MM.1S (cell line): ENCODE measurements around the gene SYPL1.

Experiments used
- DNase-seq: peaks from one replicate; pipeline ENCODE4 v3.0.0-alpha.2; 2015
- H2AFZ ChIP-seq: fragments of 300-600 bp; sonication (generic); 2 replicates; pipeline ENCODE4 v1.6.0; 2016; ENCODE audit warnings: antibody characterized with exemption, low read length
- H3F3A ChIP-seq: fragments of 300-600 bp; sonication (generic); 2 replicates; pipeline ENCODE4 v1.6.1; 2016; ENCODE audit warnings: mild to moderate bottlenecking, antibody characterized with exemption, low read length, moderate library complexity, mixed read lengths; ENCODE audit not compliant: insufficient read depth
- H3K27ac ChIP-seq: fragments of 300-600 bp; sonication (generic); 2 replicates; pipeline ENCODE4 v1.5.1; 2016; ENCODE audit warnings: mild to moderate bottlenecking, low read length
- H3K27me3 ChIP-seq: fragments of 300-600 bp; sonication (generic); replicated peaks from 2 replicates; pipeline ENCODE4 v1.6.0; 2016; ENCODE audit warnings: low read length; ENCODE audit not compliant: insufficient read depth
- H3K36me3 ChIP-seq: fragments of 300-600 bp; sonication (generic); replicated peaks from 2 replicates; pipeline ENCODE4 v1.6.1; 2016; ENCODE audit warnings: mild to moderate bottlenecking, low read length, mixed read lengths; ENCODE audit not compliant: insufficient read depth
- H3K4me1 ChIP-seq: fragments of 300-600 bp; sonication (generic); 2 replicates; pipeline ENCODE4 v1.6.1; 2016; ENCODE audit warnings: low read length, mixed read lengths
- H3K4me2 ChIP-seq: fragments of 300-600 bp; sonication (generic); 2 replicates; pipeline ENCODE4 v1.6.0; 2016; ENCODE audit warnings: low read depth, low read length
- H3K4me3 ChIP-seq: fragments of 300-600 bp; sonication (generic); 2 replicates; pipeline ENCODE4 v1.5.1; 2016; ENCODE audit warnings: low read length, mixed read lengths
- H3K79me2 ChIP-seq: fragments of 300-600 bp; sonication (generic); 2 replicates; pipeline ENCODE4 v1.6.1; 2016; ENCODE audit warnings: mixed run types, low read length, mixed read lengths
- H3K9ac ChIP-seq: fragments of 300-600 bp; sonication (generic); 2 replicates; pipeline ENCODE4 v1.6.1; 2016; ENCODE audit warnings: low read length, mixed read lengths
- H3K9me2 ChIP-seq: fragments of 300-600 bp; sonication (generic); replicated peaks from 2 replicates; pipeline ENCODE4 v1.6.1; 2016; ENCODE audit warnings: mild to moderate bottlenecking, low read length, mixed read lengths; ENCODE audit not compliant: insufficient read depth
- H3K9me3 ChIP-seq: fragments of 300-600 bp; sonication (generic); replicated peaks from 2 replicates; pipeline ENCODE4 v1.6.1; 2016; ENCODE audit warnings: mild to moderate bottlenecking, low read length, mixed read lengths; ENCODE audit not compliant: insufficient read depth
- H4K20me1 ChIP-seq: fragments of 300-600 bp; sonication (generic); 2 replicates; pipeline ENCODE4 v1.6.1; 2016; ENCODE audit warnings: mild to moderate bottlenecking, low read length, moderate library complexity, mixed read lengths; ENCODE audit not compliant: insufficient read depth
- EZH2 ChIP-seq: fragments of 300-600 bp; sonication (generic); optimal IDR thresholded peaks from 2 replicates; pipeline ENCODE3; 2017; ENCODE audit warnings: low read depth, mild to moderate bottlenecking, antibody characterized with exemption, low read length, mixed read lengths
- EZH2phosphoT487 ChIP-seq: fragments of 300-600 bp; sonication (generic); IDR thresholded peaks from 2 replicates; pipeline ENCODE4 v1.6.1; 2018; ENCODE audit warnings: antibody characterized with exemption, low read length
- TF ChIP-seq, protein P1 (sequence below): fragments of 300-600 bp; sonication (generic); IDR thresholded peaks from 2 replicates; pipeline ENCODE4 v1.5.1; 2016; ENCODE audit warnings: antibody characterized with exemption, low read length, mixed read lengths

Gene SYPL1

GRCh38 chr7:106085015-106085414, 27.1 kb downstream of the SYPL1 start:
- Histone ChIP-seq H3K36me3 (no peaks in the 10 kb centered on the region), H3K9me2 (no peaks in the 10 kb centered on the region), H3K79me2 (no peaks in the 10 kb centered on the region), H3K4me1 (0 out of 2 replicates have a peak, but pooled peaks cover 5% of the 10 kb centered on the region), H3K4me2 (no peak overlapping the region), H3K9ac (no peak overlapping the region), H3K9me3 (no peaks in the 10 kb centered on the region), H3K4me3 (no peak overlapping the region), H4K20me1 (no peaks in the 10 kb centered on the region), H3F3A (no peaks in the 10 kb centered on the region), H2AFZ (no peak overlapping the region), H3K27ac (no peak overlapping the region), H3K27me3 (no peaks in the 10 kb centered on the region)
- no peak for DNase-seq
- TF ChIP-seq EZH2: no peak
- TF ChIP-seq EZH2phosphoT487: no peak
- TF ChIP-seq, protein P1, sequence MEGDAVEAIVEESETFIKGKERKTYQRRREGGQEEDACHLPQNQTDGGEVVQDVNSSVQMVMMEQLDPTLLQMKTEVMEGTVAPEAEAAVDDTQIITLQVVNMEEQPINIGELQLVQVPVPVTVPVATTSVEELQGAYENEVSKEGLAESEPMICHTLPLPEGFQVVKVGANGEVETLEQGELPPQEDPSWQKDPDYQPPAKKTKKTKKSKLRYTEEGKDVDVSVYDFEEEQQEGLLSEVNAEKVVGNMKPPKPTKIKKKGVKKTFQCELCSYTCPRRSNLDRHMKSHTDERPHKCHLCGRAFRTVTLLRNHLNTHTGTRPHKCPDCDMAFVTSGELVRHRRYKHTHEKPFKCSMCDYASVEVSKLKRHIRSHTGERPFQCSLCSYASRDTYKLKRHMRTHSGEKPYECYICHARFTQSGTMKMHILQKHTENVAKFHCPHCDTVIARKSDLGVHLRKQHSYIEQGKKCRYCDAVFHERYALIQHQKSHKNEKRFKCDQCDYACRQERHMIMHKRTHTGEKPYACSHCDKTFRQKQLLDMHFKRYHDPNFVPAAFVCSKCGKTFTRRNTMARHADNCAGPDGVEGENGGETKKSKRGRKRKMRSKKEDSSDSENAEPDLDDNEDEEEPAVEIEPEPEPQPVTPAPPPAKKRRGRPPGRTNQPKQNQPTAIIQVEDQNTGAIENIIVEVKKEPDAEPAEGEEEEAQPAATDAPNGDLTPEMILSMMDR: no peak

GRCh38 chr7:106083717-106084116, 28.4 kb downstream of the SYPL1 start:
- H4K20me1 ChIP-seq: no peaks in the 10 kb centered on the region
- no peak overlapping the region for H3K4me3 ChIP-seq
- no peaks in the 10 kb centered on the region for H3F3A ChIP-seq
- H3K4me2 ChIP-seq: no peak overlapping the region
- TF ChIP-seq, protein P1: no peak
- TF ChIP-seq EZH2: no peak
- TF ChIP-seq EZH2phosphoT487: no peak
- H3K36me3 ChIP-seq: no peaks in the 10 kb centered on the region
- no peak overlapping the region for H3K9ac ChIP-seq
- H3K9me2 ChIP-seq: no peaks in the 10 kb centered on the region
- no peaks in the 10 kb centered on the region for H3K27me3 ChIP-seq
- no peaks in the 10 kb centered on the region for H3K4me1 ChIP-seq
- H3K9me3 ChIP-seq: no peaks in the 10 kb centered on the region
- no peak overlapping the region for H2AFZ ChIP-seq
- H3K27ac ChIP-seq: no peak overlapping the region
- H3K79me2 ChIP-seq: no peaks in the 10 kb centered on the region
- DNase-seq: no peak

DNA sequence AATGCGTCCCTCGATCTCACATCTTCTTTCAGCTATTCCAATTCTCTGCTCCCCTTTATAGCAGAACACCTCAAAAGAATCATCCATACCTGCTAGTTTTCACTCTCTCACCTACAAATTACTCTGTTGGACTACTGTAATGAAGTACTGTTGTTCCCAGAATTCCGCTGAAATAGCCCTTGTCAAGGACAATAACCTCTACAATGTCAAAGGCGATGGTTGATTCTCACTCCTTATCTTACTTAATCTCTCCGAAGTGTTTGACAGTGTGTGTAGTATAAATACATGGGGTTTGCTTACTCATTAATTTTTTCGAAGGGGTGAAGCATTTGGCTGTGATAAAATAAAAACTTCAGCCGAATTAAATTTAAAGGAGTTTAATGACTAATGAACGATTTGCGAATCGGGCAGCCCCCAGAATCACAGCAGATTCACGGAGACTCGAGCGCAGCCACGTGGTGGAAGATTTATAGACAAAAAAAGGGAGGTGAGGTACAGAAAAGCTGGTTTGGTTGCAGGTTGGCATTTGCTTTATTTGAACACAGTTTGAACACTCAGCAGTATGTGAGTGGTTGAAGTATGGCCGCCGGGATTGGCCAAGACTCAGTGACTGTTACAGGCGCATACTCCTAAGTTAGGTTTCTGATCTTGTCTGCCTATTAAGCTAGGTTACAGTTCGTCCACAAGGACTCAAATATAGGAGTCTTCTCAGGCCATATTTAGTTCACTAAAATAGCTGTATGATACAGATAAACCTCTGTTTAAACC, 29.8 kb downstream of the SYPL1 start:
- Histone ChIP-seq H3K79me2 (no peaks in the 10 kb centered on the region), H3K36me3 (no peaks in the 10 kb centered on the region), H3K4me3 (no peak overlapping the region), H3K9me3 (no peaks in the 10 kb centered on the region), H2AFZ (no peak overlapping the region), H3K9ac (no peak overlapping the region), H3K27ac (no peak overlapping the region), H3F3A (no peaks in the 10 kb centered on the region), H3K9me2 (no peaks in the 10 kb centered on the region), H3K4me2 (no peak overlapping the region), H3K4me1 (no peaks in the 10 kb centered on the region), H3K27me3 (no peaks in the 10 kb centered on the region), H4K20me1 (no peaks in the 10 kb centered on the region)
- TF ChIP-seq EZH2phosphoT487: no peak
- no peak for DNase-seq

- H3K79me2 ChIP-seq: no peaks in the 10 kb centered on the region
- H3K9me2 ChIP-seq: no peaks in the 10 kb centered on the region
- DNase-seq: no peak
- no peaks in the 10 kb centered on the region for H3K9me3 ChIP-seq
- no peak overlapping the region for H3K9ac ChIP-seq
- H4K20me1 ChIP-seq: no peaks in the 10 kb centered on the region
- H3K4me3 ChIP-seq: no peak overlapping the region
- no peaks in the 10 kb centered on the region for H3K36me3 ChIP-seq
- H2AFZ ChIP-seq: no peak overlapping the region
- no peak overlapping the region for H3K27ac ChIP-seq
- no peaks in the 10 kb centered on the region for H3K4me1 ChIP-seq
- H3K4me2 ChIP-seq: no peak overlapping the region
- H3F3A ChIP-seq: no peaks in the 10 kb centered on the region
- no peaks in the 10 kb centered on the region for H3K27me3 ChIP-seq
- TF ChIP-seq EZH2phosphoT487 (no peak), EZH2 (no peak)
- TF ChIP-seq, protein P1: no peak
Observed at GRCh38 chr7:106080300-106080987, 31.7 kb downstream of the SYPL1 start.
